ENCODE results near the gene CHST11.
"Not testable (repeated sequence)": the region's sequence is repeated elsewhere in the genome, so short reads cannot be mapped to it uniquely, and the experiment has no call there.

Gene CHST11

DNA sequence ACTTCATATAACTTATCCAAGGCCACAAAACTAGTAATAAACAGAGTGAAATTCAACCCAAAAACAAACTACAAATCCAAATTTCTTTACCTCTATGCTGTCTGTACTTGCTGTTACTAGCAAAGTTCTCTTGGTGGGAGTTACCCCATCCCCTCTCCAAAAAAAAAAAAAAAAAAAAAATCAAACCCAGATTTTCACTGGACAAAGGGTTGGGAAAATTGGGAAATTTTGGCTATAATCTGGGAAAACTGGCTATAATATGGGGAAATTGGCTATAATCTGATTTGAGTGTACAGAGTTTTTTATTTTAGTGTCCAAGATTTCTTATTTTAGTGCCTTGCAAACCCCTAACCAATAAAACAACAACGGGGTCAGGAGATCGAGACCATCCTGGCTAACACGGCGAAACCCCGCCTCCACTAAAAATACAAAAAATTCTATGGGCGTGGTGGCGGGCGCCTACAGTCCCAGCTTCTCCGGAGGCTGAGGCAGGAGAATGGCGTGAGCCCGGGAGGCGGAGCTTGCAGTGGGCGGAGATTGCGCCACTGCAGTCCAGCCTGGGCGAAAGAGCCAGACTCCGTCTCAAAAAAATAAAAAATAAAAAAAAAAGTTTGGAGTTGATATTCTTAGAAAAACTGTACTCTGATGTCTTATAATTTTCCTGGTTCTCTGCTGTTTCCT is 148.4 kb downstream of the CHST11 start:
- DNase-seq (ENCODE audit: low spot score): no peak

DNA sequence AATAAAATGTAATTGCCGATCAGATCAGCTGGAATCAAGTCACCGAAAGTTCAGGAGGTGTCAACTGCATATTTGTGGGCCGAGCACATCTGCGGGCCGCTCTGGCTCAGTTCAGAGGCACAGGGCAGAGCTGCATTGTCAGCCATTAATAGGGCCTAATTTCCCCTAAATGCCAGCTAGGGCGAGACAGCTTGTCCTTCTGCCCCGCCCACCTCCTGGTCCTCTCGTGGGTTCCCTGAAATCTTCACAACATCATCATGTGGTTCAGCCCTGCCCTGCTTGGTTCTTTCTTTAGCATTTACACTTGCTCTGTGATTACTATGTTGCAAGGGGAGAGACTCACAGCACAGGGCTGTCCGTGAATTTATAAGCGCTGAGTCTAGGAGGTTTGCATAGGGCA is 148.9 kb downstream of the CHST11 start:
- peak; percentile 61 for DNase-seq (ENCODE audit: low spot score)

DNA sequence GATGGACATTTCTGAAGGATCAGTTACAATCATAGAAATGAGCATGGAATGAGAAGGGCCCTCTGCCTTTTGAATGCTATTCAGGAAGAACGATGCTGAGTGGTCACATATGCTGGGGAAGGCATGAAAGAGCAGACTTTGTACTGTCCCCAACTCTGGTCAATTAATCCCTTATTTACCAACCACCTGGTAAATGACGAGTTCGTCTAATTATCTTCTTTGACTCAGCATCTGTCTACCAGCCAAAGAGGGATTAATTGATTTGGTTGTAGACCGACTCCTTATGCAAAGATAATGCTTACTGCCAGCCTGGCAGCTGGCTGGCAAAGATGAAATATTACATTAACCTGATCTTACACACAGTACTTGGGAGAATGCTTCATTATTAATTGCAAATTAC is 152.2 kb downstream of the CHST11 start:
- DNase-seq (ENCODE audit: low spot score): no peak

DNA sequence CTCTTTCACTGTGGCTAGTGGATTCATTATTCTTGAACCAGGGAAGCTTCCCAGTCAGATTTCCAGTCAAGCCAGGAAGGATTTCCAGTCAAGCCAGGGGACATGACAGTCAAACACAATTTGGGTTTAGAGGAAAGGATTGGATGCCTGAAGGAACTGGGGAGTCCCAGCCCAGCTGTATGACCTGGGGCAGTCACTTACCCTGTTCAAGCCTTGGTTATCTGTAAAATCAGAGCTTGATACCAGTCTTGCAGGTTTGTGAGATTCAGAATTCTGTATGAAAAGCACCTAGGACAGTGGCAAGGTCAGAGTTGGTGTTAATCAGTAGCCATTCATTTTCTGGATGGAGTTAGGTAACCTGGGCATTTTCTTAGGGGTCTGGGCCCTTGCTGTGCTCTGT is 152.7 kb downstream of the CHST11 start:
- no peak for DNase-seq (ENCODE audit: low spot score)

DNA sequence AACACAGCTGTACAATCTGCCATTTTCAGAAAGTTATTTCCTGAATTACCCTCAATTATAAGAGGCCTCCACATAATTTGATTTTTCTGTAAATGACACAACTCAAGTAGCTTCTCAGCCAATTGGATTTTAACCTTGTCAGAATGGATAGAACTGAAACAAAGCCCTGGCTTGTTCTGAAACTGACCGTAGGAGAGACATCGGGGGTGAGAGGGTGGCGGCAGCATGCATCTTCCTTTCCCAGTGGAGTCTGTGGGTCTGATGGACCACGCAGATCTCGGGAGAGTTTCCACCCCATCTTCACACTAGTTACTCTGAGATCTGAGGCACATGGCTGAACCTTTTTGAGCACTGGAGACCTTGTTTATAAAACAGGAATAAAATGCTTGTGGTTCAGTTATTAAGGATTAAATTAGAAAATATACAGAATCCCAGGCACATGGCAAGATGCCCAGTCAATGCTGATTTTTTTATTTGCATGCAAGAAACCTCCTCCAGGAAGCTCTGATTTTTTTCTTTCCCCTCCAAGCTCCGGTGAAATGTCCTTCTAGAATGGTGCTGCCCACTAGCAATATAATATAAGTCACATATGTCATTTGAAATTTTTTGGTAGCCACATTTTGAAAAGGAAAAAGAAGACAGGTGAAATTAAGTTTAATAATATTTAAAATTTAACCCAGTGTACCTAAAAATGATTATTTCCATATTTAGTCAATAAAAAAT is 153.9 kb downstream of the CHST11 start:
- no peak for DNase-seq (ENCODE audit: low spot score)

DNA sequence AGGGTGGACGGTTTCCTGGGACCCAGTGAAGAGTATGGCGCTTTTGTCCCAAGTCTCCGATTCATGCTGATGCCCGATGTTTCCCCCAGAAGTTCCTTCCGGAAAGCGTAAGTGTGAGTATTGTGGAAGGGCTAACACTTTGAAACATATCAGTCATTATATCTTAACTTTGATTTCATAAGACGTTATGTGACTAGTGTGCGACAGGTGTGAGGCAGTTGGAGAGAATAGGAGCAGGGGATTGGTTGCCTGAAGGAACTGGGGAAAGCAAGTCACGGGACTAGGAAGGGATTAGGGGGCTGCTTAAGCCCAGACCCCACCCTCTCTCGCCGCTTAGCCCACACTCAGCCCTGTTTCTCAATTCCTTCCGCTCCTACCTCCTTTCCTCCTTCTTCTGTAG is 154.9 kb downstream of the CHST11 start:
- DNase-seq (ENCODE audit: low spot score): no peak

DNA sequence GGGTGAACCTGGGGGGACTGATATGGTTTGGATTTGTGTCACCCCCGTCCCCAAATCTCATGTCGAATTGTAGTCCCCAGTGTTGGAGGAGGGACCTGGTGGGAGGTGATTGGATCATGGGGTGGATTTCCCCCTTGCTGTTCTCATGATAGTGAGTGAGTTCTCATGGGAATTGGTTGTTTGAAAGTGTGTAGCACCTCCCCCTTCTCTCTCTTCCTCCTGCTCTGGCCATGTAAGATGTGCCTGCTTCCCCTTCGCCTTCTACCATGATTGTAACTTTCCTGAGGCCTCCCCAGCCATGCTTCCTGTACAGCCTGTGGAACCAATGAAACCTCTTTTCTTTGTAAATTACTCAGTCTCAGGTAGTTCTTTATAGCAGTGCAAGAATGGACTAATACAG is 156.6 kb downstream of the CHST11 start:
- not testable (repeated sequence) for DNase-seq (ENCODE audit: low spot score)

DNA sequence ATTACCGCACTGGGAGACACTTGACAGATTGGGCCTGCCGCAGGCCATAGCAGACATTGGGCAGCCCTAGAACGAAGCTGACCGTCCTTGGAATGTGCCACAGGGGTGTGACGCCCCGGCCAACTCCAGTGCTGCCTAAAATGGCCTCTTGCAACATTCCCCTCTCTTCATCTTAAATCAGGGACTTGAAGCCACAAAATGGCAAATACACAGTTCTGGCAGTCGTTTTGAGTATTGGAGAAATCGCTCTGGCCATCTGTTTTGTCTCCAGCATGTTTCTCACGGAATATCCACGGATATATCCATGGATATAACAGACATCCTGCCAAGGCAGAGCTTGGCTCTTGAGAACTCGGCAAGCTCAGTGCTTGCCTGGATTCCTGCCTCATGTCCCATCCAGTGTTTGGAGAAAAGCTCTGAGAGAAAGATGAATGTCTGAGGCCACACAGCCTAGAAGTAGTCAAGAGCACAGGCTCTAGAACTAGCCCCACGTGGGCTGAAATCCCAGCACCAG is 158.4 kb downstream of the CHST11 start:
- no peak for DNase-seq (ENCODE audit: low spot score)

DNA sequence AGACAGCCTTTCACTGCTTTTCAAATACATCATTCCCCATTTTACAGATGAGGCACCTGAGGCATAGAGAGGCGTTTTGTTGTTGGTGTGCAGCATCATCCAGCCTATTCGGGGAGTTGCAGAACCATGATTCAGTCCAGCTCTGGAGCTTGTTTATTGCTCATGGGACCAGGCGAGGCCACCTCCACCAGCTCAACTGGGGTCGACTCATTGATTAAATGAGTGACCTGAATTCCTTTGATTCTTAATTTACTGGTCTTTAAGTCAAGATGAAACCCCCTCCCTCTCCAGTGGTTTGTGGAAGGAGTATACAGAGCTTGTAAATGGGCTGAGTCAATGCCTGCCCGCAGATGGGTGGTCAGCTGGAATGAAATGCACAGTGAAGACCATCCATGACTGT is 161.9 kb downstream of the CHST11 start:
- no peak for DNase-seq (ENCODE audit: low spot score)

DNA sequence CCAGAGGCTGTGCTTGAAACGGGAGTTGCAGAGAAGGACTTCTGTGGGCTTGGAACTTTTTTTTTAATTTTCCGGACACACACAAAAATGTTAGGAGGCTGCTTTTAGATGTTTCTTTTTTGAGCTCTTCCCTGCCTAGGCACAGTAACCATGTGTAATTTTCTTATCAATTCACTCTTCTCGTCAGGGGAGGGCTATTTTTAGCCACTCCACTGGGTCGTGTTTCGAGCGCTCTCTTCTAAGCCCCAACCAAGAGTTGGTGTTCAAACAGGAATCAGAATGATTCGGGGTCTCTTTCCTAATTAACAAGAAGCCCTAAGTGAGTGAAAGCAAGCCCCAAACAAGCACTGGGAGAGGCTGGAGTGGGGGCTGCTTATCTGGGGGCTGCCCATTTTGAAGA is 162.6 kb downstream of the CHST11 start:
- DNase-seq (ENCODE audit: low spot score): no peak

DNA sequence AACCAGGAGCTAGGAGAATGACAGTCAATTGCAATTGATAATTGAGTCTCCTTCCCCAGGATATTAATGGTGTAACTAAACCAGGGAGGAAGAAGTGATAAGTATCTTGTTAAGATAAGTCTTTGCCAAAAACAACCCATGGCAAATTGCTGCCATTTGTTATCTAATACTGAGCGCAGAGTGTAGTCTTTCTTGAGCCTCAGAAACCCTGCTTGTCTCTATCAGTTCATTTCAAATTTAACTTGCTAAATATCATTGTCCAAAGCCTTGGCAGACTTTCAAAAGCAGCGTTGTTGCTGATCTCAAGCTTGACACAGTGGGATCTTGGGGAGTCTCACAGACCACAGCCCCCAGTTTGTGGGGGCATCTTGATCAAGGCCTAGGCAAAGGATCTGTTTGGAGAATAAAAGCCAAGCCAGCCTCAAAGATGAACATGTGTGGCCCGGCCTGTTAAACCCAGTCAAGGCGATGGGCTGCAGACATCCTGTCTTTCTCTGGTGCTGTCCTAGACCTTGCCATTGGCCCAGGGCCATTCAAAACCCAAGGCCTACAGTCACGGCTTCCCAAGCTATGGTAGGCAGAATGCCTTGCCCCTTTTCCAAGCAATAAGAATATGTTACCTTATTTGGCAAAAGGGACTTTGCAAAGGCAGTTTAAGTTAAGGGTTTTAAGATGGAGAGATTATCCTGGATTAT is 164.2 kb downstream of the CHST11 start:
- DNase-seq (ENCODE audit: low spot score): no peak

DNA sequence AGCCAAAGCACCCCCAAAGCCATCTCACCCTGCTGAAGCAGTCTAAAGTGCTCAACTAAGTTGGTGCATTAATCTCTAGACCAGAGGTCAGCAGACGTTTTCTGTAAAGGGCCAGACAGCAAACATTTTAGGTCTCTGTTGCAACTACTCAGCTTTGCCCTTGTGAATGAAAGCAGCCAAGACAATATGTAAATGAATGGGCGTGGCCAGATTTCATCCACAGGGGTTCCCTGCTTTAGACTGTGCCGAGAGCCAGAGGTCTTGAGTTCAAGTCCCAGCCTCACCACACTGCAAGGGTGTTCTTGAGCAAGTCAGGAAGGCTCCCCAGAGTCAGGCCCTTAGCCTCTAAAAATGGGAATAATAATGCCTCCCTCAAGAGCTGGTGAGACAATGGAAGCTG is 166.2 kb downstream of the CHST11 start:
- DNase-seq (ENCODE audit: low spot score): no peak

DNA sequence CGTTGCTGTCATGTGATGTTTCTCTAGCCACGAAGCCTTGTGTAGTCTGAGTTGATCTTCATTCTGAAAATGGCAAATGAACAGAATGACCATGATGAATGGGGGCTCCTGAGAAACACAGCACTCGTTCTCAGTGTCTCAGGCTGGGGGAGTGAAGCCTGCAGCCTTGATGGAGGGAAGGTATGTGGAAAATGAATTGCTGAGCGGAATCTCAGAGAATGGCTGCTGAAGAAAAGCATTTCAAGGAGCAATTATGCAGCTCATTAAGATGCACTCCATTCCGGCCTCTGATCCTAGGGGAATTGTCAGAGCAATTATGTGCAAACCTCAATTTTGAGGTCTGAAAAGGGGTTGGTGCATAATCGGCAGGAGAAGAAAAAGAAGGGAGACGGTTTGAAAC is 167.1 kb downstream of the CHST11 start:
- no peak for DNase-seq (ENCODE audit: low spot score)

DNA sequence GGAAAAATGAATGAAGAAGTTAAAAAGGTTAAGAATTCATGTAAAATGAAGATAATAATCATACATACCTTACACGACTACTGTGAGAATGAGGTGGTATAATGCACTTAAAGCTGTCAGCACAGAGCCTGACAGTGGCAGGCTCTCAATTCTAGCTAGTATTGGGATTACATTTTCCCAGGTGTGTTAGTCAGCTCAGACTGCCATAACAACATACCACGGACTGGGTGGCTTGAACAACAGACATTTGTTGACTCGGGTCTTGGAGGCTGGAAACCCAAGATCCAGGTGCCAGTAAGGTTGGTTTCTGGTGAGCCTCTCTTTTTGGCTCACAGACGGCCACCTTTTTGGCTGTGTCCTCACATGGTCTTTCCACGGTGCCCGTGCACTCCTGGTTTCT is 167.8 kb downstream of the CHST11 start:
- DNase-seq (ENCODE audit: low spot score): no peak

DNA sequence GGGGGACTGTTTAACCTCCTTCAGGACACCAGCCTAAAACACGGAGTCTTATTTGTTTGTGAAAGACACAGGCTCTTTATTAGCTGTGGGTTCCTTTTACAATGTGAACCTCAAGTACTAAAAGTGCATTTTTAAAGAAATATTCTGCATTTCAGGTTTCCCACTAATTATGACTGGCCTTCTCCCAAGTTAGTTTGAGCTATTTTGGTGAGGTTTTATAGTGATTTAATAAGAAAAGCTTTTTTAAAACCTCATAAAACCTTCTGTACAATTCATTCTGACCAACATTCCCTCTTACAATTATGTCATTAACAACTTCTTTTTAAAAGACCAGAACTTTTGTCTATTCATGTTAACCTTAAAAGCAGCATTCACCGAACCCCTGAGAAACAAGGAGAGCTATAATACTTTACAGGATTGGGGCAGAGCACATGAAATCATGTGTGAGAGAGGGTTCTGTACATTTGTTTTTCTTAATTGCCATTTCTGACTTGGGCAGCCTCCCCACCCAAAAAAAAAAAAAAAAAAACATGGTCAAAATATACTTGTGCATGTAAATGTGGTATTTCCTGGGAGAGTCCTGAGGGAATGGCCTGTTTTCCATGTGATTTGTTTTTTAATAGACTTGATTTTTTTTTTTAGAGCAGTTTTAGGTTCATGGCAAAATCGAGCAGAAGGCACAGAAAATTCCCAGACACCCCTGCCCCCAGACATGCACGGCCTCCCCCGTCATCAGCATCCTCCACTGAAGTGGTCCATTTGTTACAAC is 169.5 kb downstream of the CHST11 start:
- no peak for DNase-seq (ENCODE audit: low spot score)

DNA sequence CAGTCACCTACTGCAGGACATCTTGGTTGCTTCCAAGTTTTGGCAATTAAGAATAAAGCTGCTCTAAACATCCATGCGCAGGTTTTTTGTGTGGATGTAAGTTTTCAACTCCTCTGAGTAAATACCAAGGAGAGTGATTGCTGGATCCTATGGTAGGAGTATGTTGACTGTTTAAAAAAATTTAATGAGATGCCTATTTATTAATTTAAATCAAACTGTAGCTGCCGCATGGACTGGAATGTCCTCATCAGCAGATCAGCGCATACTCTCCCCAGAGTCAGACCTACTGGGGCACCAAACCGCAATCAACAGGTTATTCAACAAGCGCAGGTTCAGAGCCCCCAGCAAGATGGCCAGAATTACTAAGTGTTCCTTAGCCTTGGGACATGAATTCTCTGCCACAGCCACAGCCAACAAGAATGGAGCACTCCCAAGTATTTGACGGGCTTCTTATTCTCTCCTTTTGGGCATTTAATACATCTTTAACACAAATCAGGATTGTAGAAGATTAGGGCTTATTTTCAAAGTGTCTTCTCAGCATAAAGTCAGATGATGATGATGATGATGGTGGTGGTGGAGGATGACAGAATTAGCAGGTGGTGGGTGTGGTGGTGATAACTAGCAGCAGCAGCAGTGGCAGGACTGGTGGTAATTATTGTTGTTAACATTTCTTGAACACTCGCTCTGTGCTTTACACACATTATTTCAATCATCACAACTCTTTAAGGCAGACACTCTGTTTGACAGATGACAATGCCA is 170.7 kb downstream of the CHST11 start:
- no peak for DNase-seq (ENCODE audit: low spot score)

DNA sequence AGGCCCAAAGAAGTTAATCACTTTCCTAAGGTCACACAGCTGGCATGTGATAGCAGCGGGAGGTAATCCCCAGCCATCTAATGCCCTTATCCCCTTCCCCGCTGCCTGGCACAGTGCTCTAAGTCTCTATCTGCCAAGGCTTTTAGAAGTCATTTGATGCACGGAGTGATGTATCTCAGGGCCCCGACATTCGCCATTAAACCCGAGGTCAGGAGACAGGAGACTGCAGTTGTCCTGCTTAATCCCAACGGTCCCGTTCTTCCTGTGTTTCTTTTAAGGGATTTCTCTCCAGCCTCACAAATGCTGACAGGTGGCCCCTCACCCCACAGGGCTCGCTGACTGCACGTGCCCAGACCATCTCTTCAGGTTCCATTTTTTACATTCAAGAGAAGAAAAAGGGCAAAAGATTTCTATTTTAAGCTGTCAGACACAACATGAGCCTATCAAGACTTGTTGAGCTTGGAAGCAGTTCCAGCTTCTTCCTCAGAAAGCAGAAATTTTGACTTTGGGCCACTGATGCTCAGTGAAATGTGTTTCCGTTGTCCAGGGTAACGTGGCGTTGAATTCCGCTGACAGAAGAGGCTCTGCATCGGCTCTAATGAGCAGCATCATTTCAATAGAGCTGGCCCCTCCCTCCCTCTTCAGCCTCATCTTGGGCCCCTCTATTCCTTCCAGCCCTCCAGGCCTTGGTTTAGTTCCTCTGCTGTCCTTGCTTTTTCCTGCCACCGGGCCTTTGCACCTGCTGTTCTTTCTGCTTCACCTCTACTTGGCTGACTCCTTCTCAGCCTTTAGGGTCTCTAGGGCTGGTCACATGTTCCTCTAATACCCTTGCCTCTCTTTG is 171.5 kb downstream of the CHST11 start:
- DNase-seq (ENCODE audit: low spot score): no peak

DNA sequence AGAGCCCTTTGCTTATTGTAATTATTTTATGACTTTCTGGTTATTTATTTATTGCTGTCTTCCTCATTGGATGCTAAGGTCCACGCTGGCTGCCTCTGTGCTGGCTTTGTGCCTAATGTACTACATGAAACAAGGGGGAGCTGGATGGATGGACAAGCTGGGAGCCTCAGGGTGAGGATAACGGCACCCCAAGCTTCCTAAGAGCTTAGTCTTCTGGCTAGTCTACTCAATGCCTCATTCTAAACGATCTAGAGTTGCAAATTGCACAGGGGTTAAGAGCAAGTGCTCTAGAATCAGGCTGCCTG is 172.0 kb downstream of the CHST11 start:
- DNase-seq (ENCODE audit: low spot score): no peak

DNA sequence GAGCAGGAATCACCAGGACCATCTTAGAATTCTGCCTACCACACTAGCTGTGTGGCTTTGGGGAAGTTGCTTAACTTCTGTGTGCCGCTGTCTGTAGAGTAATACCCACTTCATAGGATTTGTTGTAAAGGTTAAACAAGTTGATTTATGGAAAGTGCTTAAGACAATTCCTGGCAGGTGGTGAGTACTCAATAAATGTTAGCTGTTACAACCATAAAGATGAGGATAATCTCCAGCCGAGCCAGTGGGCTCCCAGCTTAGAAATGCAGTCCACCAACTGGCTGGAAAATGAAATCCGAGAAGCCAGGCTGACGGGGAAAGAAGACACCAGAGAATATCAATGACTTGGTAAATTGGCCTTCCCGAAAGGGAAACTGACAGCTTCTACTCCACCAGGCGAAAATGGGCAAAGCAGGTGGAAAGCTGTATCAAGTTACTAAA is 173.5 kb downstream of the CHST11 start:
- no peak for DNase-seq (ENCODE audit: low spot score)

DNA sequence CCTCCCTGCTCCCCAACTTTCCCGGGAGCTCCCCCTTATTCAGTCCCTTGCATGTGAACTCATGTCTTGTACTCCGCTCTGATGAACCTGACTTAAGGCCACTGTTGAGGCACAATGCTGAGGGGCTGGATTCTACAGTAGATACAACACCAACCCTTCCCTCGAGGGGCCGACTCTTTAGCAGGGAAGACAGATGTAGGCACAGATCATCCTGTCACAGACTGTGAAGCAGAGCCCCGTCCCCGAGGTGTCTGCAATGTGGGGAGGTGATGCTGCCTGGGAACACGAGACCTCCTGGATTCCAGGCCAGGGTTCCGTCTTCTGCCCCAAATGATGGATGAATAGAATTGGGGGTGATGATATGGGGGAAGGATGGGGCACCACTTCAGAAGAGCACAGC is 175.1 kb downstream of the CHST11 start:
- DNase-seq (ENCODE audit: low spot score): no peak

DNA sequence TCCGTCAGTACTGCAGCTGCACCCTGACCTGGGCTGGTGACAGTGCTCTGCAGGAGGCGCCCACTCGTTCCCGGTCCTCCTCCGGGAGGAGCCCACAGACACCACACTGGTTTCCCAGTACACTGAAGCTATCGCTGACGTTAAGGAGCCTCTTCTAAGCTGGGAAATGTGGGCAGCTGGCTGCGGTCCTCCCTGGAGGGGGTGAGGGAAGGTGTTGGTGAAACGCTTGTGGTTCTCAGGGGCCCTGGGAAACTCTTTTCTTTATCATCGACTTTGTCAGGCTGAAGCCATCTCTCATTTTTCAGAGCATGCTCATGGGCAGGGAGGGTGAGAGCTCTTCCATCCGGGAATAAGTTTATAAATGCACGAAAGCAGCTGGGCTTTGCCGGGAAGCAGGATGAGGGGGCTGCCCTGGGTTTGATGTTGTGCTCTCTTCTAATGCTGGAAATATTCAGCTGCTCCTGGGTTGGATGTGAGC is 176.0 kb downstream of the CHST11 start:
- no peak for DNase-seq (ENCODE audit: low spot score)

Data from globus pallidus (tissue), 1 donor.